Activated naive CD8-positive, alpha-beta T cell treated with anti-CD3 and anti-CD28 coated beads, Interleukin-2, amount 50 U/mL, for 16 hours (primary cell): Measurements from ENCODE around the gene WAS.
"Not testable (repeated sequence)": the region's sequence is repeated elsewhere in the genome, so short reads cannot be mapped to it uniquely, and the experiment has no call there.

Source experiments
- DNase-seq: peaks from one replicate; pipeline ENCODE4 v3.0.0-alpha.2; 2020; ENCODE audit warnings: low read depth, low spot score

WAS gene

GRCh38 chrX:48685416-48685815 lies 1.8 kb downstream of the WAS start:
- DNase-seq: no peak

- no peak for DNase-seq
Observed at GRCh38 chrX:48688531-48689150, 5.0 kb downstream of the WAS start.

- no peak for DNase-seq
Observed at GRCh38 chrX:48689208-48689920, 5.8 kb downstream of the WAS start.

GRCh38 chrX:48691746-48692145 lies 8.1 kb downstream of the WAS start:
- DNase-seq: not testable (repeated sequence)

- no peak for DNase-seq
Observed at GRCh38 chrX:48694776-48695533, 11.4 kb downstream of the WAS start.

GRCh38 chrX:48695534-48695896 lies 11.9 kb downstream of the WAS start:
- no peak for DNase-seq

GRCh38 chrX:48695925-48696300 lies 12.3 kb downstream of the WAS start:
- DNase-seq: no peak

- peak; percentile 63 for DNase-seq
Observed at GRCh38 chrX:48696301-48696908, 12.8 kb downstream of the WAS start, which contains the start of gene SUV39H1. Gene SUV39H1 (plus strand): TSS chrX:48696734. CDS start chrX:48696785, 51 bp downstream.

- no peak for DNase-seq
Observed at GRCh38 chrX:48696909-48697727, 13.5 kb downstream of the WAS start.

- no peak for DNase-seq
Observed at GRCh38 chrX:48698306-48698705, 14.7 kb downstream of the WAS start.

- DNase-seq: no peak
Observed at GRCh38 chrX:48700246-48700645, 16.6 kb downstream of the WAS start.

GRCh38 chrX:48700951-48701653 lies 17.5 kb downstream of the WAS start:
- no peak for DNase-seq

GRCh38 chrX:48702032-48702431 lies 18.4 kb downstream of the WAS start:
- no peak for DNase-seq

GRCh38 chrX:48702716-48703115 lies 19.1 kb downstream of the WAS start:
- DNase-seq: no peak

- DNase-seq: no peak
Observed at GRCh38 chrX:48703228-48703627, 19.6 kb downstream of the WAS start.

GRCh38 chrX:48703642-48704481 lies 20.3 kb downstream of the WAS start:
- no peak for DNase-seq

GRCh38 chrX:48705871-48706270 lies 22.3 kb downstream of the WAS start:
- DNase-seq: no peak

- DNase-seq: no peak
Observed at GRCh38 chrX:48709522-48710112, 26.0 kb downstream of the WAS start.

- no peak for DNase-seq
Observed at GRCh38 chrX:48711162-48711928, 27.7 kb downstream of the WAS start.
